IMR-90 (cell line): Measurements from ENCODE around the gene DDX4.

Experiments used
- RAD21 ChIP-seq: IDR thresholded peaks from 2 replicates; pipeline ENCODE4 v1.6.1; 2012; ENCODE audit warnings: low read length, improper control_type of control experiment
- SMC3 ChIP-seq: fragments of 150-350 bp; IDR thresholded peaks from 2 replicates; pipeline ENCODE4 v1.6.1; 2016; ENCODE audit warnings: low read depth, mild to moderate bottlenecking, antibody characterized with exemption, low read length, moderate library complexity
- TF ChIP-seq, protein P1 (sequence below): conservative IDR thresholded peaks from 2 replicates; pipeline ENCODE4 v1.5.1; 2012; ENCODE audit warnings: mild to moderate bottlenecking, low read depth, low read length, improper control_type of control experiment
- TF ChIP-seq, protein P2 (sequence below): fragments of 150-350 bp; IDR thresholded peaks from 2 replicates; pipeline ENCODE4 v1.6.1; 2017; ENCODE audit warnings: mild to moderate bottlenecking, antibody characterized with exemption, low read length, low read depth

DNA sequence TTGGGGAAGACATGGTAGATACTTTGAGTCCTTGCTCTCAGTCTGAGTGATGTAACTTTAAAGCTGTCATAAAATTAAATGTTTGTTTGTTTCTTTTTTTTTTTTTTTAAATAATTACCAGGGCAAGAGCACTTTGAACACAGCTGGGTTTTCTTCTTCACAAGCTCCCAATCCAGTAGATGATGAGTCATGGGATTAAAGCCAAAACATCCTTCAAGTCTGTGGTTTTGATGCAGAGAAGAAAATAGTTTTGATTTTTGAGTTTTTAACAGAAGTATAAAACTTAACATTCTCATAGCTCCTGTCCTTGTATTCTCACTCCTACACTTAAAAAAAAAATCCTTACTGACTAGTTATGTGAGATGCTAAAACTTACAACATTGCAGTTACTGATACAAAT is 78.5 kb downstream of the DDX4 start:
- TF ChIP-seq, protein P1, sequence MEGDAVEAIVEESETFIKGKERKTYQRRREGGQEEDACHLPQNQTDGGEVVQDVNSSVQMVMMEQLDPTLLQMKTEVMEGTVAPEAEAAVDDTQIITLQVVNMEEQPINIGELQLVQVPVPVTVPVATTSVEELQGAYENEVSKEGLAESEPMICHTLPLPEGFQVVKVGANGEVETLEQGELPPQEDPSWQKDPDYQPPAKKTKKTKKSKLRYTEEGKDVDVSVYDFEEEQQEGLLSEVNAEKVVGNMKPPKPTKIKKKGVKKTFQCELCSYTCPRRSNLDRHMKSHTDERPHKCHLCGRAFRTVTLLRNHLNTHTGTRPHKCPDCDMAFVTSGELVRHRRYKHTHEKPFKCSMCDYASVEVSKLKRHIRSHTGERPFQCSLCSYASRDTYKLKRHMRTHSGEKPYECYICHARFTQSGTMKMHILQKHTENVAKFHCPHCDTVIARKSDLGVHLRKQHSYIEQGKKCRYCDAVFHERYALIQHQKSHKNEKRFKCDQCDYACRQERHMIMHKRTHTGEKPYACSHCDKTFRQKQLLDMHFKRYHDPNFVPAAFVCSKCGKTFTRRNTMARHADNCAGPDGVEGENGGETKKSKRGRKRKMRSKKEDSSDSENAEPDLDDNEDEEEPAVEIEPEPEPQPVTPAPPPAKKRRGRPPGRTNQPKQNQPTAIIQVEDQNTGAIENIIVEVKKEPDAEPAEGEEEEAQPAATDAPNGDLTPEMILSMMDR = no peak
- TF ChIP-seq, protein P2, sequence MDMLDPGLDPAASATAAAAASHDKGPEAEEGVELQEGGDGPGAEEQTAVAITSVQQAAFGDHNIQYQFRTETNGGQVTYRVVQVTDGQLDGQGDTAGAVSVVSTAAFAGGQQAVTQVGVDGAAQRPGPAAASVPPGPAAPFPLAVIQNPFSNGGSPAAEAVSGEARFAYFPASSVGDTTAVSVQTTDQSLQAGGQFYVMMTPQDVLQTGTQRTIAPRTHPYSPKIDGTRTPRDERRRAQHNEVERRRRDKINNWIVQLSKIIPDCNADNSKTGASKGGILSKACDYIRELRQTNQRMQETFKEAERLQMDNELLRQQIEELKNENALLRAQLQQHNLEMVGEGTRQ = no peak
- TF ChIP-seq SMC3 (no peak), RAD21 (no peak)
